Panc1 (cell line): ENCODE results near the gene INPP5D.

Source experiments
- CTCF ChIP-seq: fragments of 450-650 bp; IDR thresholded peaks from 2 replicates; pipeline ENCODE4 v1.5.1; 2017; ENCODE audit warnings: mild to moderate bottlenecking
- REST ChIP-seq, 2 experiments: IDR thresholded peaks; 2 replicates each; pipeline ENCODE4 v1.6.1; 2011 to 2012; ENCODE audit warnings: low read depth in 2 of 2, control low read depth in 1 of 2, low read length in 1 of 2, mild to moderate bottlenecking in 1 of 2, moderate library complexity in 1 of 2; ENCODE audit not compliant: insufficient read depth in 1 of 2

GRCh38 chr2:233035426-233036161 lies 24.5 kb upstream of the INPP5D start:
- TF ChIP-seq CTCF (no peak), REST (IDR thresholded peaks at IDR 0.05; ENCODE audit: insufficient read depth in 1 of 2, low read depth in 2 of 2, low read length in 1 of 2) (no peak)
